ENCODE results near the gene PPP6R2.

GRCh38 chr22:50481045-50481439 lies 137.9 kb downstream of the PPP6R2 start:
- TF ChIP-seq POLR2A (IDR thresholded peaks at IDR 0.05) (no peak), CTCF (IDR thresholded peaks at IDR 0.05) (no peak)
